ENCODE data around the gene PGM2. TPM values are rescaled to one million over a fixed set of nuclear protein-coding genes. Genes with fewer than 3 reads are reported as not detected.
"Not testable (repeated sequence)": the region's sequence is repeated elsewhere in the genome, so short reads cannot be mapped to it uniquely, and the experiment has no call there.

PGM2 gene
- total RNA-seq, 1 experiment from 2014 or later, result 46.5 TPM

DNA sequence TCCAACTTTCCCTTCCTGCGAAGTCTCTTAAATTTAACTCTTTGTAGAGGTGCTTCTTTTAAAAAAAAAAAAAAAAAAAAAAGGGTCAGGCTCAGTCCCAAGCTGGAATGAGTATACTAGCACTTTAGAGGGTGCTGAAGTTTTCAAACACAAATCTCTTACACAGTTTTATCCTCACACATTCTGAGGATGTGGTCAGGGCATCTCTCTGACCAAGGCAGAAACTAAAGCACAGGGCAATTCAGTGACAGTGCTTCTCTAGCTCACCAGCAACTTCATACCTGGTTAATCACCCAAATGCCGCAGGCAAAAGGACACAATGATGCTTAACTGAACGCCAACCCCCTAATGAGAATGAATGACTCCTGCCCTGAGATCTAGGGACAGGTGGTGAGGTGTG lies 9.8 kb upstream of the PGM2 start:
- DNase-seq (ENCODE audit: low spot score), result no peak

DNA sequence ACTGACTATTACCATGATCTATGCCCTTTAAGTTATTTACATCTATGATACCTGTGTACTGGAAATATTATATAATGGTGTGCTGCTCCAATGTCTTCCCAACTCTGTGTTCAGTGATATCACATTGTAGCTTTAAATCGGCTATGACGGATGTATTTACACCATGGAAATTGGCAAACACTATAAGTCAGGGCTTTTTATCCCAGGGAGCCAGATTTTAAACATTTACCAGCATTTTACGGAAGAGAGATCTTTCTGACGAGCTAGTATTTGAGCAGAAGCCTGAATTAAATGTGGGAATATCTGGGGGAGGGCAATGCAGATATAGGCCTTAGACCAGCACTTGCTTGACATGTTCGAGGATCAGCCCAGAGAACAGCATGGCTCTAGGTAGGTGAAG lies 7.7 kb upstream of the PGM2 start:
- DNase-seq (ENCODE audit: low spot score), result no peak

DNA sequence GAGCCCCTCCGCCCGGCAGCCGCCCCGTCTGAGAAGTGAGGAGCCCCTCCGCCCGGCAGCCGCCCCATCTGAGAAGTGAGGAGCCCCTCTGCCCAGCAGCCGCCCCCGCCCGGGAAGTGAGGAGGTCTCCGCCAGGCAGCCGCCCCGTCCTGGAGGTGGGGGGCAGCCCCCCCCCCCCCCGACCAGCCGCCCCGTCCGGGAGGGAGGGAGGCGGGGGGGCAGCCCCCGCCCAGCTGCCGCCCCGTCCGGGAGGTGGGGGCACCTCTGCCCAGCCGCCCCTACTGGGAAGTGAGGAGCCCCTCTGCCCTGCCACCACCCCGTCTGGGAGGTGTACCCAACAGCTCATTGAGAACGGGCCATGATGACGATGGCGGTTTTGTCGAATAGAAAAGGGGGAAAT lies 6.0 kb upstream of the PGM2 start:
- not testable (repeated sequence) for DNase-seq (ENCODE audit: low spot score)

DNA sequence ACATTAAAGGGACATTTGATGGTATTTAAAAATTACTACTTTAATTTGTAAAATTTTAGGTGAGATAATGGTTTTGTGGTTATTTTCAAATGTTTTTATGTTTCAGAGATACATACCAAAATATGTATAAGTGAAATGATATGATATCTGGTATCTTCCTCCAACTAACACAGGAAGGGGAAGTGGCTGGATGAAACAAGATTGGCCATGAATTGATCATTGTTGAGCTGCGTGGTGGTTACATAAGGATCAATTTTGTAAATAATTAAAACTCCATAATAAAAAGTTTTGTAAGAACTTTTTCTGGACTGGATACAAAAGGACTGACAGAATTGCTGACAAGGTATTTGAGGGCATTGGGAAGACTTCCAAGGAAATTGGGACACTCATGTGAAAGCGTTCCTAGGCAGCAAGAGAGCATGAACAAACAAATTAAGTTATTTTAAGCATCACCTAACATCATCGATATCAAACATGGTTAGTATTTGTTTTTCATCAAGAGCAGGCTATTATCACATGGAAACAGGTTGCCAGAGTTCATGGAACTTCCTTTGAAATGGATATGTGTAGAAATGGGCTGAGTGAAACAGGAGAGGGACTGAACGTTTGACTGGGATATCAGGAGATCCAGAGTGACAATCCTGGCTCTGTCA lies 4.4 kb upstream of the PGM2 start:
- DNase-seq (ENCODE audit: low spot score), result no peak

DNA sequence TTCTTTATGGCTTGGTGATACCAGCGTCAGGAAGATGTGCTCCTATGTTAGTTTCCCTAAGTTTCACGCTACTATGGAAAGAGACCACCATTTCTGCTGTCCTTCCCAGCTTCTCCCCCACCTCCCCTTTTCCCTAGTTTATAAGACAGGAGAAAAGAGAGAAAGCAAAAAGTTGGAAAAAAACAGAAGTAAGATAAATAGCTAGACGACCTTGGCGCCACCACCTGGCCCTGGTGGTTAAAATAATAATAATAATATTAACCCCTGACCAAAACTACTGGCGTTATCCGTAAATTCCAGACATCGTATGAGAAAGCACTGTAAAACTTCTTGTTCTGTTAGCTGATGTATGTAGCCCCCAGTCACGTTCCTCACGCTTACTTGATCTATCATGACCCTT lies 985 bp upstream of the PGM2 start:
- not testable (repeated sequence) for DNase-seq (ENCODE audit: low spot score)

DNA sequence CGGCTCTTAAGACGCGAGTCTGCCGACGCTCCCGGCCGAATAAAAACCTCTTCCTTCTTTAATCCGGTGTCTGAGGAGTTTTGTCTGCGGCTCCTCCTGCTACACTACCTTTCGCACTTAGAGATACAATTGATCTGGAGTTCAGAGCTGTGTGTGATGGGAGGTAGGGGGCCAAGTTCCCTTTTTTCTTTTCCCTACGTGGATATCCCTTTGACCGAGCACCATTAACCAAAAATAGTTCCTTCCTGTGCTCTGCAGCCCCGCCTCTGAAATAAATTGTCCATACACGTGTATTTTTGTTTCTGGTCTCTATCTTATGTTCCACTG lies 555 bp upstream of the PGM2 start:
- no peak for DNase-seq (ENCODE audit: low spot score)

DNA sequence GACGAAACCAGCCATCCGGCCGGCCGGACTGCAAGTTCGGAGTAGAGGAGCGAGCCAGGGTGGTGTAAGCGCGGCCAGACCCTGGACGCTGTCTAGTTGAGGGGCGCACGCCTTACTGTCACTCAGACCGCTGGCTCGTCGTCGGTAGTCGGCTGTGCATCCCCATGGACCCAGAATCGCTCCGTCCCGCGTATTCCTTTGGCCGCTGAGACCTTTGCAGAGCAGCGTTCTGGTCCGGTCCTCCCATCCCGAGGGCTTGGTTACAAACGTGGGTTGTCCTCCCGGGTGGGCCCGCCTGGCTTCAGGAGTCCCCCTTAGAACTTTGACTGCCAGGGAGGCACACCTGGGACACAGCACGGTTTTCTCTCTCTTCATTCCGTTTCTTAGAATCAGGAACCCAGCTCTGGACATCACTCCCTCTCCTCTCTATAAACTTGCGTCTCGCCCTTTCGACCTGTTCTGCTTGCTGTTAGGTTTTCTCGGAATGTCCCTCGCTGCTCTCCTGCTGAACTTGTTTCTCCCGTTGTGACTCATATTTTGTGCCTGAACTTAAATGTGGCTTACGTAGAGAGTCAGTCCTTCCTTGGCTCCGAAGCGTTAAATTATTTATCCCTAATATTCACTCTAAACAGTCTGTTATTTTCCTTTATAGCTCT lies 672 bp downstream of the PGM2 start:
- DNase-seq (ENCODE audit: low spot score), result no peak

DNA sequence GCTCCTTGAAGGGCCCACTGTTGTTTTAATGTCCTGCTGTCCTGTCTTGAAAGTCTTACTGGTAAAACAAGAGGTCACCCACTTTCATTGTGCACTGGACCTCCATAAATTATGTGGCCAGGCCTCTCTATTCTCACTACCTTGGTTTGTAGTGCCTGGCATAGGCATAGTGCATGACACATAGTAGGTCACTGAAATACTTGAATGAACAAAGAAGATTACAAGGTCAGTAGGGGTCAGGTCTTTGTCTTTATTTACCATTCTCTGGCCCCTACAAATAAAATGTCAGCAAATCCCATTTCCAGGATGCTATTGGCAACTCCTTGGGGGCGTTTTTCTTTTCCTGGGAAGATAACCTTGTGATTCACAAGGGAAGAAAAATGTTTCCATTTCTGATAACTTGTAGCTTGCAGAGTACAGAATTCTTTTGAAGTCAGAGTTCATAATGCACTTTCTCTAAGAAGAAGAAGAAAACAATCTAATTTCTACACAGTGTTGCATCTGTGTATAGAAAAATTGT lies 1.4 kb downstream of the PGM2 start:
- DNase-seq (ENCODE audit: low spot score), result no peak

DNA sequence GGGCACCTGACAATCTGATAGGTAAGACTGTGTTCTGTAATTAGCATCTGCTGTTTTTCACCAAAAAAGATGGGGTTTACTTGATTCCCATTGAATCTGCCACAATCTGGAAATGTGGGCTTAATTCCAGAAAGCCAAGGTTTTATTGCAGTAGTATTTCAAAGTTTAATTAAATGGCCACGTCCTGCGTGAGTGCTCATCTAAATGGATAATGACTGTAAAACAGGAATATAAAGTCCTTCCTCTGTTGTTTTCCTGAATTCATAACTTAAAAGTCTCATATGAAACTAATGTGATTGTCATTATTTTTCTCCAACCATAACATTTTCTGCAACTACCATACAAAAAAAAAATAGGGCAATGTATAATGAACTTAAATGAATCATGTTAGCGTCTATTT lies 2.4 kb downstream of the PGM2 start:
- DNase-seq (ENCODE audit: low spot score), result no peak

DNA sequence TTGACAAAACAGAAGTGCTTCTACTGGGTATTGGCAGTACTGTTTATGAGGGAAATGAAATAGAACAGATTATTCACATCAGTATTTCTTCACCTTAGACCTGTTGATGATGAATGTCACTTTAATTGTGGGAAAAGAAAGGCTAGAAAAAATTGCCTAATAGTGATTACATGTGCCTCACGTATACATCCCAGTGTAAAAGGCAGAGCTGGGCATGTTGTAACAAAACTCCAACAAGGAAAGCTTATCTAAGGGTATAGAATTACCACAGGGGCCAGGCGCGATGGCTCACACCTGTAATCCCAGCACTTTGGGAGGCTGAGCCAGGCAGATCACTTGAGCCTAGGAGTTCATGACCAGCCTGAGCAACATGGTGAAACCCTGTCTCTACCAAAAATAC lies 4.2 kb downstream of the PGM2 start:
- DNase-seq (ENCODE audit: low spot score), result no peak

DNA sequence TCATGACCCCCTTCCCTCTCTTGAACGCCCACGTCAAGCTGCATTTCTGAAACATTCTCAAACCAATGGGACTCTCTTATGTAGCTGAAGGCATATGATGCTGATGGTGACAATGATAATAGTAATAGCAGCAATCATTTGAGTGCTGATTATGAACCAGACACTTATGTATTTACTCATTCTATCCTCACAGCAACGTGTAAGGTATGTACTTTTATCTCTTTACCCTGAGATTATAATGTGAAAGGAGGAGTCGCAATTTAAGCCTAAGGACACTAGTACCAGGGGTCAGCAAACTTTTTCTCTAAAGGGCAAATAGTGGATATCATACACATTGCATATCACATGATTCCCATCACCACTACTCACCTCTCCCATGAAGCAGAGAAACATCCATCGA lies 8.5 kb downstream of the PGM2 start:
- no peak for DNase-seq (ENCODE audit: low spot score)

DNA sequence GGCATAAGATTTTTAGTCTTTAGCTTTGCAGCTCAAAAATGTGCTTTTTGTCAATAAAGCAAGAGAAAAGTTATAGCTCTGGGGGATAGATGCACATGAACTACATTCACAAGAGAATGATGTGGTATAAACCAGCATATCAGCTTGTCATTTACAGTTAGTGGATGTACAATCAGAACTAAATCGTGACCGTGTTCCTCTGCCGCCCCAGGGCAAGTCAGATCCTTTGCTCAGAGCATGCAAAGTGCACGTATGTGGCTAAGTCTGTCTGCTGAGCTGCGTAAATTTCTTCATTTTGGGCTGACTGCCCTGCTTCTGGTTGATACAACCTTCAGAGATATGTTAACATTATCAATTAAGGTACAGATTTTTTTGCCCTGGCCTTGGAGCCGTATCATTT lies 9.3 kb downstream of the PGM2 start:
- DNase-seq (ENCODE audit: low spot score), result no peak

DNA sequence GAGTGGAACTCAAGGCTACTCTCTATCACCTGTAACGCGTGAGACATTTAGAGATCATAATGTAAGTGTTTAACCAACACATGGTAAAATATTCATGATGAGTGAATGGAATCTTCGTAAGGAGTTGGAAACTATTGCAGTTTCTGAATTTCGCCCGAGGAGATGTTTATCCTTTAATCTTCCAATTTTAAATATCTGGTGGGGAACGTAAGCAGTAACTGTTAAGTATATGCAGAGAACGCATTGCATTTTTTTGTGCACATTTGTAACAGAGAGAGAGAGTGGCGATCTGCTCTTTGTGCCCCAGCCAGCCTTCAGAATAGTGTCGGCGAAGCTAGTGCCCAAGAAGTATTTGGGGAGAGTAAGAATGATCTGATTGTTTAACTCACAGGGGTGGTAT lies 9.8 kb downstream of the PGM2 start:
- DNase-seq (ENCODE audit: low spot score), result no peak

DNA sequence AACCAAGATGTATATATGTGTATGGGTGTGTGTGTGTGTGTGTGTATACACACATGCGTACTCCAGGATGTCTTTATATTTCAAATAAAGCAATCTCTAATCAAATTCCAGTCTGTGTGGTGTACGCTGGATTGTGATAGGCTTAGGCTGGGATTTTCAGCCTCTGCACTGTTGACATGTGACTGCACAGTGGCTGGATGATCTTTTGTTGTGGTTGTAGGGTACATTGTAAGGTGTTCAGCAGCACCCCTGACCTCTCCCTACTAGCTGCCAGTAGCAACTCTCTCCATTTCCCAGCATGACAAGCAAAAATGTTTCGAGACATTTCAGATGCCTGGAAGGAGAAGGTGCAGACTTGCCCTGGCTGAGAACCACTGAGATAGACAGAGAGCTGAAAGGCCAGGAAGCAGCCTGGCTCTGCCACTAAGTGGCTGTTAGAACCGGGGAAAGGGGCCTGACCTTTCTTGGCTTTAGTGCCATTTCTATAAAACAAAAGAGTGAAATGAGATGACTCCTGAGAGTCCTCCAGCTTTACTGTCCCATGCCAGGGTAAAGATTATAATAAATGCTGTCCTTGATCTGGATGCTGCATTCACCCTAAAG lies 10.5 kb downstream of the PGM2 start:
- no peak for DNase-seq (ENCODE audit: low spot score)

DNA sequence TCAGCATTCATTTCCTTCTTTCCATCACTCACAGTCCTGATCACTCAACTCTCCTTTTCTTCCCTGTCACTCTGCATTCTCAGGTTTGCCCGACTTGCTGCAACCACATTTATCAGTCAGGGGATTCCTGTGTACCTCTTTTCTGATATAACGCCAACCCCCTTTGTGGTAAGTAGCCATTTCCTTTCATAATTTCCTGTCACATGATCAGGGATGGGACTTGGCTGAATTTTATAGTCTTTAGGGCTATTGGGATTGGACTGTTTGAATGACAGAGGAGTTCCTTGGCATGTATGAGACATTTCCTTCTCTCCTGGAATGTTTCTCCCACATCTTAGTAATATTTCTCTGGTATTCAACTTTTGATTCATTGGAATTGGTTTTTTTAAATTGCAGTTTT lies 11.0 kb downstream of the PGM2 start:
- peak; percentile 38 for DNase-seq (ENCODE audit: low spot score)

DNA sequence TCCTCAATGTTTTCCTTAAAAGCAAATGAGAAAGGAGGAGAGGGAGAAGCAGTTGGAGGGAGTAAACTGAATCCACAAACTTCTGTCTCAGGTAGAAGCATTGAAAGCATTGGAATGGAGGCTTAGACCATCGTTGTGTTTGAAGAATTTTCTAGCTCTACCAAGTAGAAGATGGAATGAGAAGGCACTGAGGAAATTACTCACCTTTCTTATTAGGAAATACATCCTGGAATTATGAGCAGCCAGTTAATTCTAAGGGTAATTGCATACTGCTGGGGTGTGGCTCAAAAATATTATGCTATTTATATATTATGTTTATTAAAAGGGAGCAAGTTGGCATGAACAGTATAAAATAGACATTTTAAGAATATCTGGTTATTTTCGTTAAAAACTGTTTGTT lies 12.9 kb downstream of the PGM2 start:
- no peak for DNase-seq (ENCODE audit: low spot score)

DNA sequence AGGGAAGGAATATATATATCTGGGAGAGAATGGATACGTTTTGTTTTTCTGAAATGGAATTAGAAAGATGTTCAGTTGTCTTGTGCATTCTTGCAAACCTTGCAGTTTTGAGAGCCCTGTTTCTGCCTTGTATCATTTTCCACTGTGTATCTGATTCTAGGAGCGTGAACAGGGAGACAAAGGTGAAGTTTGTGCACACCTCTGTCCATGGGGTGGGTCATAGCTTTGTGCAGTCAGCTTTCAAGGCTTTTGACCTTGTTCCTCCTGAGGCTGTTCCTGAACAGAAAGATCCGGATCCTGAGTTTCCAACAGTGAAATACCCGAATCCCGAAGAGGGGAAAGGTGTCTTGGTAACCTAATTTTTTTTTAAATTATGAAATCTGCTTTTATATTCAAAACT lies 17.7 kb downstream of the PGM2 start:
- DNase-seq (ENCODE audit: low spot score), result no peak

DNA sequence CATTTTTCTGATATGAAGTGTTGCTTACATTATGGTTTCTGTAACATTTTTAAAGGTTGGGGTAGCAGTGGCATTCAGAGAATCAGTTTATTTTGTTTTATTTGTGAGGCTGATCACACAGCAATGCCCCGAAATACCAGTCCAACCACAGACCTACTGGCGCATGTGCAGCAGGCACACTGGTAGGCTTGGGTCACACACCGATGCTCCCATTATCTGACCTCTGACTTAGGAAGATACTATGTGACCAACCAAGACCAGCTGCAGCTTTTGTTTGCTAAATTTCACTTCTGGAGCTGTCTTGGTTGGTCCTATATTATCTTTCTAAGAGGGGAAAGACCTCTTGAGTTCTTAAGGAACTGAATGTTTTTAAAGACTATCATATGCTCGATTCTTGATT lies 18.7 kb downstream of the PGM2 start:
- no peak for DNase-seq (ENCODE audit: low spot score)

DNA sequence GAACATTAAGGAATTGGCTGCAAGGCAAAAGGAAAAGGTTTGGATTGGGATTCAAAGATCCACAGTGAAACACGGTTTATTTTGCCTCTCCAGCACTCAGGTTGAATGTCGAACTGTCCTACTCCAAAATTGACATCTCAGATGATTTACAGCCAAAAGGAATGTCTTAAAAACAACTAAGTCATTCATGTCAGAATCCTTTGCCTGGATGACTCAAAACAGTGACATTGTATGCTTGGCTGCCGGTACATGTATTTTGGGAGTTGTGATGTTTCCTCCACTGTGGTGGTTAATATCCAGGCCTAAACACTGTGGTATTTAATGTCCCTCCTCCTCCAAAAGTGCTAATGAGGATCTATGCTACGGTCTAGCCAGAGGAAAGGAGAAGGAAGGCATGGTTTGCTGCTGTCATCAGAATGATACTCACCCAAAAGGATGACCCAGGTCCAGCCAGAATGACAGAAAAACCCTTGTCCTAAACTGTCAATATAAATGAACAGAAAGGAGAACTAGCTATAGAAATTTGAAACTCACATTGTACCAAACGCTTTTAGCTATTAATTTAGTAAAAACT lies 20.9 kb downstream of the PGM2 start:
- DNase-seq (ENCODE audit: low spot score), result no peak

DNA sequence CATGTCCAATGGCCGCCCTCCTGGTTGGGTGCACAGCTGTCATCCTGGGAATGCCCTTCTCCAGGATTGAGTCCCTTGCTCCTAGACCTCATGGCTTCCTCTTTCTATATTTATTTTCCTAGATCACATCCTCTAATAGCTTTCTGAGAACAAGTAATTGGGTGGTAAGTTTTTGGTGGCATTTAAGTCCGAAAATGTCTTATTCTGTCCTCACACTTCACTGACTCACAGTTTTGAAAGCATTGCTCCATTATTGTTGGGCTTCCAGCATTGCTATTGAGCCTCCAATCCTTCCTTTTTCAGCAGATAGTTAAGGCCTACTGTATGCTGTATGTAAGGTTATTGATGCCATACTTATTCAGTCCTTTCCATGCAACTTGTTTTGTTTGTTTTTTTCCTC lies 25.9 kb downstream of the PGM2 start:
- DNase-seq (ENCODE audit: low spot score), result no peak

DNA sequence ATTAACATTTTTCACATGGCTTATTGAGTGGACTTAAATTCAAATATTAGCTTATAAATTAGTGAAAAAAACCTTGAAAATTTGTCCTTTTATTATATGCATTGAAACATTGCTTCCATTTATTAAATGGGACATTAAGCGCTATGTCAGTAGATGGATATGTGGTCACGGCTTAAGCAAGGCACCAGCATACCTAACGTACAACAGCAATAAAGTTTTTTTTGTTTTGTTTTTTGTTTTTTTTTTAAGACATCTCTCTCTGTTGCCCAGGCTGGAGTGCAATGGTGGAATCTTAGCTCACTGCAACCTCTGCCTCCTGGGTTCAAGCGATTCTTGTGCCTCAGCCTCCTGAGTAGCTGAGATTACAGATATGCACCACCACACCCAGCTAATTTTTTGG lies 31.6 kb downstream of the PGM2 start:
- no peak for DNase-seq (ENCODE audit: low spot score)

DNA sequence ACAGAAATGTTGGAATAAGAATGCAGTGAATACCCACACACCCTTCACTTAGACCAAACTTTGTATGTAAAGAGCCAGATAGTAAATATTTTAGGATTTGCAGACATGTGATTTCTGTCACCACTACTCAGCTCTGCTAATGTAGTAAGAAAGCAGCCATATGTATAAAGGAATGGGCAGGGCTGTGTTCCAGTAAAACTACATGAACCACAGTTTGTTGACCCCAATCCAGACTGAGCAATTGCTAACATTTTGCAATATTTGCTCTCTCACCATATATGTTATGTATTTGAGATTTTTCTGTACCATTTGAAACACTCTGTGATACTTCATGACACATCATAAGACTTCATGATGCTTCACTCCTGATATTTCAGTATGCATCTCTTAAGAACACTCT lies 32.4 kb downstream of the PGM2 start:
- DNase-seq (ENCODE audit: low spot score), result no peak

DNA sequence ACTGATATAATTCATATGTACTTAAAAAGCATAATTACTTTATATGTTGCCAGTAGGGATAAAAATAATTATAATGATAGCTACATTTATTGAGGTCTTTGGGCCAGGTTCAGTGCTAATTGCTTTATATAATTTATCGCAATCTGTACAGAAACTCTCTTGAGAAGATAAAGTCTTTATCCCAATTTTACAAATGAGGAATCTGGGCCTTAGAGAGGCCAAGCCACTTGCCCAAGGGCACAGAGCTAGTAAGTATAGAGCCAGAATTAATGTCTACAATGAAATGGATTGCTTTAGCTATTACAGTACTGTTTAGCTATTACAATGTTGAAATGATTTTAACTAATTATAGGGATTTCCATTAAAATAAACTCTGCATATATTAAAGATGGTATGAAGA lies 33.8 kb downstream of the PGM2 start:
- DNase-seq (ENCODE audit: low spot score), result no peak
